Mesothelial cell of epicardium (in vitro differentiated cells): ENCODE results near the gene RAB31. TPM values are rescaled to one million over a fixed set of nuclear protein-coding genes. Genes with fewer than 3 reads are reported as not detected.

ENCODE experiments used
- DNase-seq, 2 experiments: peaks; one replicate each; pipeline ENCODE4 v3.0.0; 2021; ENCODE audit warnings: low spot score in 2 of 2; ENCODE audit not compliant: unreplicated experiment in 2 of 2
- H3K27ac Mint-ChIP-seq: 2 replicates; pipeline ENCODE4 v1.8.0; 2021; ENCODE audit warnings: mixed read lengths
- H3K27me3 Mint-ChIP-seq: 2 replicates; pipeline ENCODE4 v1.8.0; 2021; ENCODE audit warnings: low read depth, mixed read lengths
- H3K36me3 Mint-ChIP-seq: 2 replicates; pipeline ENCODE4 v1.8.0; 2021; ENCODE audit warnings: mixed read lengths
- H3K4me1 Mint-ChIP-seq: 2 replicates; pipeline ENCODE4 v1.8.0; 2021; ENCODE audit warnings: mixed read lengths
- H3K4me3 Mint-ChIP-seq: 2 replicates; pipeline ENCODE4 v1.8.0; 2021; ENCODE audit warnings: mild to moderate bottlenecking, moderate library complexity, mixed read lengths
- H3K9me3 Mint-ChIP-seq: 2 replicates; pipeline ENCODE4 v1.8.0; 2021; ENCODE audit warnings: mixed read lengths
- total RNA-seq: library from RNA; stranded (reverse); gene quantifications from 3 replicates; pipeline ENCODE4 v1.2.1, GENCODE V29; 2021
- TF ChIP-seq, protein P1 (sequence below): fragments of 200-600 bp; sonication (generic); IDR thresholded peaks from one replicate; pipeline ENCODE4 v1.5.0; 2021; ENCODE audit warnings: antibody characterized with exemption; ENCODE audit not compliant: unreplicated experiment

Gene RAB31
- total RNA-seq, 1 donor from 2014 or later, result 21.8 TPM

DNA sequence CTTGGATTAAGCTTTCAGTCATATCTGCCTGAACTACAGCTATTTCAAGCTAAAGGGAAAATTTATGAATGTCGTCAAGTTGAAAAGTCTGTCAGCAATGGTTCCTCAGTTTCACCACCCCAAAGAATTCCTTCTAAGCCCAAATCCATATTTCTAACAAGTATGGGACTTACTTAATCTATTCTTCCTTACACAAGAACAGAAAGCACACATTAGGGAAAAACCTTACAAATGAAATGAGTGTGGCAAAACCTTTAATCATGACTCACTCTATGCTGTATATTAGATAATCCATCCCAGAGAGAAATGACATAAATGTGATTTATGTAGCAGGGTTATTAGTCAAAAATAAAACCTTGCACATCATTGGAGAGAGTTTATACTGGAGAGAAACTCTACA lies 78.9 kb downstream of the RAB31 start:
- H3K9me3 Mint-ChIP-seq, result peaks cover 11% of the 10 kb centered on the region
- no peak overlapping the region for H3K4me3 Mint-ChIP-seq
- TF ChIP-seq, protein P1, sequence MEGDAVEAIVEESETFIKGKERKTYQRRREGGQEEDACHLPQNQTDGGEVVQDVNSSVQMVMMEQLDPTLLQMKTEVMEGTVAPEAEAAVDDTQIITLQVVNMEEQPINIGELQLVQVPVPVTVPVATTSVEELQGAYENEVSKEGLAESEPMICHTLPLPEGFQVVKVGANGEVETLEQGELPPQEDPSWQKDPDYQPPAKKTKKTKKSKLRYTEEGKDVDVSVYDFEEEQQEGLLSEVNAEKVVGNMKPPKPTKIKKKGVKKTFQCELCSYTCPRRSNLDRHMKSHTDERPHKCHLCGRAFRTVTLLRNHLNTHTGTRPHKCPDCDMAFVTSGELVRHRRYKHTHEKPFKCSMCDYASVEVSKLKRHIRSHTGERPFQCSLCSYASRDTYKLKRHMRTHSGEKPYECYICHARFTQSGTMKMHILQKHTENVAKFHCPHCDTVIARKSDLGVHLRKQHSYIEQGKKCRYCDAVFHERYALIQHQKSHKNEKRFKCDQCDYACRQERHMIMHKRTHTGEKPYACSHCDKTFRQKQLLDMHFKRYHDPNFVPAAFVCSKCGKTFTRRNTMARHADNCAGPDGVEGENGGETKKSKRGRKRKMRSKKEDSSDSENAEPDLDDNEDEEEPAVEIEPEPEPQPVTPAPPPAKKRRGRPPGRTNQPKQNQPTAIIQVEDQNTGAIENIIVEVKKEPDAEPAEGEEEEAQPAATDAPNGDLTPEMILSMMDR, result no peak

DNA sequence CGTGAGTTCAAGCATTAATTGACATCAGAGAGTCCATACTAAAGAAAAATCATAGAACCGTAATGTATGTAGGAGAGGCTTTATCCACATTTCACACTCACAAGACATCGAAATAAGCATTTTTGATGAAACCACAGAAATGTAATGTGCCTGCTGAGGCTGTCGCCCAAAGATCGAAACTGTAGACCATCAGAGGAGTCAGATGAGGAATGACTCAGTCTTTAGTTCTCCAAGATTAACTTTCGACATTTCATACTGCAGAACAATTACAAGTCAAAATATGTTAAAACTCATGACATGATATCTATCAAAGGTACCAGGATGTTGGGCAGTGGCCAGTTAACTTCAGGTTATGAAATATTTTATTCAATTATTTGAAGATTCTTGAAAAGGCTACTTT lies 79.6 kb downstream of the RAB31 start:
- Mint-ChIP-seq H3K4me3 (no peak overlapping the region), H3K27ac (no peak overlapping the region)

More for the DNA sequence above, 78.9 kb downstream of the RAB31 start:
- no peaks in the 10 kb centered on the region for H3K4me1 Mint-ChIP-seq
- peaks cover 3% of the 10 kb centered on the region for H3K36me3 Mint-ChIP-seq
- DNase-seq, result no peak
- H3K27me3 Mint-ChIP-seq, result no peaks in the 10 kb centered on the region
- no peak overlapping the region for H3K27ac Mint-ChIP-seq

DNA sequence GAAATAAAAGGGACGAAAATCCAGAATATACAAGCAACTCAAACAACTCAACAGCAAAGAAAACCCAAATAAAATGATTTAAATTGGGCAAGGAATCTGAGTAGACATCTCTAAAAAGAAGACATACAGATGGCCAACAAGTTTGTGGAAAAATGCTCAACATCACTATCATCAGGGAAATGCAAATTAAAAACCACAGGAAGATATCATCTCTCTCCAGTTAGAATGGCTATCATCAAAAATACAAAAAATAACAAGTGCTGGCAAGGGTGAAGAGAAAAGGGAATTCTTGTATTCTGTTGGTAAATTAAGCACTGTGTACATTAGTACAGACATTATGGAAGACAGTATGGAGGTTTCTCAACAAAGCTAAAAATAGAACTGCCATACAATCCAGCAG lies 80.0 kb downstream of the RAB31 start:
- Mint-ChIP-seq H3K9me3 (peaks cover 11% of the 10 kb centered on the region), H3K36me3 (peaks cover 3% of the 10 kb centered on the region), H3K4me1 (no peaks in the 10 kb centered on the region), H3K27ac (no peak overlapping the region), H3K27me3 (no peaks in the 10 kb centered on the region), H3K4me3 (no peak overlapping the region)
- TF ChIP-seq, protein P1, result no peak
- no peak for DNase-seq

More for the DNA sequence above, 79.6 kb downstream of the RAB31 start:
- peaks cover 3% of the 10 kb centered on the region for H3K36me3 Mint-ChIP-seq
- H3K27me3 Mint-ChIP-seq, result no peaks in the 10 kb centered on the region
- no peaks in the 10 kb centered on the region for H3K4me1 Mint-ChIP-seq
- peaks cover 11% of the 10 kb centered on the region for H3K9me3 Mint-ChIP-seq
- TF ChIP-seq, protein P1, result no peak
- DNase-seq, result no peak

DNA sequence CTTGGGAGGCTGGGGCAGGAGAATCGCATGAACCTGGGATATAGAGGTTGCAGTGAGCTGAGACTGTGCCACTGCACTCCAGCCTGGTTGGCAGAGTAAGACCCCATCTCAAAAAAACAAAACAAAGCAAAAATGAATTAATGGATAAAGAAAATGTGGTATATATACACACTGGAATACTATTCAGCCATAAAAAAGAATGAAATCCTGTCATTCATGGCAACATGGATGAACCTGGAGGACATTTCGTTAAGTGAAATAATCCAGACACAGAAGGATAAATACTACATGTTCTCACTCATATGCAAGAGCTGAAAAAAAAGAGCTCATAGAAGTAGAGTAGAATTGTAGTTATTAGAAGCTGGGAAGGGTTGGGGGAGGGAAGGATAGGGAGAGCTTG lies 80.8 kb downstream of the RAB31 start:
- Mint-ChIP-seq H3K36me3 (peaks cover 3% of the 10 kb centered on the region), H3K9me3 (peaks cover 11% of the 10 kb centered on the region), H3K27ac (no peak overlapping the region), H3K4me3 (no peak overlapping the region), H3K27me3 (no peaks in the 10 kb centered on the region), H3K4me1 (no peaks in the 10 kb centered on the region)
- no peak for DNase-seq
- TF ChIP-seq, protein P1, result no peak

DNA sequence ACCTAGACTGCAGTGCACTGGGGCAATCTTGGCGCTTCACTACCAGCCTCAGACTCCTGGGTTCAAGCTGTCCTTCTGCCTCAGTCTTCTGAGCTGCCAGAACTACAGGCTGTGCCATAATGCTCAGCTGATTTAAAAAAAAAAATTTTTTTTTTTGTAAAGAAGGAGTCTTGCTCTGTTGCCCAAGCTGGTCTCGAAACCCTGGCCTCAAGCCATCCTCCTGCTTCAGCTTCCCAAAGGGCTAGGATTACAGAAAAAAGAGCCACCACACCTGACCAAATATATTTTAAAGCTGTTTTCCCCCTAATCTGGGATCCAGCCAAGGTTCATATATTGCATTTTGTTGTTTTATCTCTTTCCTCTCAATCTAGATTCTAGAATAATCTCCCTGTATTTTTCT lies 82.2 kb downstream of the RAB31 start:
- Mint-ChIP-seq H3K27ac (no peak overlapping the region), H3K27me3 (no peaks in the 10 kb centered on the region), H3K9me3 (peaks cover 18% of the 10 kb centered on the region), H3K36me3 (peaks cover 9% of the 10 kb centered on the region), H3K4me3 (no peak overlapping the region), H3K4me1 (no peaks in the 10 kb centered on the region)
- no peak for DNase-seq
- TF ChIP-seq, protein P1, result no peak

DNA sequence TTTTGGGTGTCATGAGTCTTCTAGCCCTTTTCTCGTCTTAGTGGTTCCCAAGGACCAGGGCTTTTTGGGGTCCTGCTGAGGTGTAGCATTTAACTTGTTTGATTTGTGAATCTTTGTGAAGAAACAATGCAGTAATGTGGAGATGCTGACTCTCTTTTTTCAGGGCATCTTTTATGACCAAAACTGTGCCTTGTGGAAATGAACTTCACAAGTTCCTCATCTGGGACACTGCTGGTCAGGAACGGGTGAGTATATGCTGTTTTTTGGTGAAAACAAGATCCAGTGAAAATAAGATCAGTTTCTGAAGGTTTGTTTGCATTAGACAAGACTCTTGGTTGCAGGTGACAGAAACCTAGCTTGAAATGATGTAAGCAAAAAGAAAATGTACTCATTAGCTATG lies 83.9 kb downstream of the RAB31 start:
- no peaks in the 10 kb centered on the region for H3K27me3 Mint-ChIP-seq
- TF ChIP-seq, protein P1, result no peak
- no peak for DNase-seq

More for the DNA sequence above, 83.9 kb downstream of the RAB31 start:
- Mint-ChIP-seq H3K9me3 (peaks cover 23% of the 10 kb centered on the region), H3K27ac (no peak overlapping the region), H3K4me1 (no peaks in the 10 kb centered on the region), H3K4me3 (no peak overlapping the region), H3K36me3 (peaks cover 13% of the 10 kb centered on the region)
